ENCODE results near the gene RBM4.
A peak's percentile ranks its signal among the peaks of the same experiment; 100 is the strongest.
"Not testable (repeated sequence)": the region's sequence is repeated elsewhere in the genome, so short reads cannot be mapped to it uniquely, and the experiment has no call there.

The RBM4 gene

GRCh38 chr11:66638177-66639065 is at the start of gene RBM4:
RBM4 (plus strand) TSS chr11:66638703; CDS start chr11:66639712, 1,009 bp downstream.
- peak; percentile 97 for DNase-seq

- DNase-seq, result not testable (repeated sequence)
Measured at GRCh38 chr11:66589315-66589714, 49.2 kb upstream of the RBM4 start.

GRCh38 chr11:66589996-66590675 is 48.4 kb upstream of the RBM4 start:
- DNase-seq, result no peak

- DNase-seq, result no peak
Measured at GRCh38 chr11:66591175-66591574, 47.3 kb upstream of the RBM4 start.

GRCh38 chr11:66592457-66593302 is 45.8 kb upstream of the RBM4 start, which contains the start of the genes CCDC87 and CCS:
CCDC87 (minus strand) TSS chr11:66593063; CDS start chr11:66593015, 48 bp downstream.
CCS (plus strand) TSS chr11:66593185; CDS start chr11:66593262, 77 bp downstream.
- peak; percentile 82 for DNase-seq

GRCh38 chr11:66593303-66593635 is 45.2 kb upstream of the RBM4 start:
- no peak for DNase-seq

GRCh38 chr11:66593650-66594049 is 44.9 kb upstream of the RBM4 start:
- no peak for DNase-seq

- no peak for DNase-seq
Measured at GRCh38 chr11:66595245-66595904, 43.1 kb upstream of the RBM4 start.

GRCh38 chr11:66598993-66599392 is 39.5 kb upstream of the RBM4 start:
- DNase-seq, result no peak

- DNase-seq, result no peak
Measured at GRCh38 chr11:66600219-66600618, 38.3 kb upstream of the RBM4 start.

- DNase-seq, result no peak
Measured at GRCh38 chr11:66600631-66601233, 37.8 kb upstream of the RBM4 start.

GRCh38 chr11:66603072-66603471 is 35.4 kb upstream of the RBM4 start:
- DNase-seq, result no peak

- DNase-seq, result no peak
Measured at GRCh38 chr11:66604155-66604554, 34.3 kb upstream of the RBM4 start.

- DNase-seq, result not testable (repeated sequence)
Measured at GRCh38 chr11:66606608-66607007, 31.9 kb upstream of the RBM4 start.

- no peak for DNase-seq
Measured at GRCh38 chr11:66607126-66607834, 31.2 kb upstream of the RBM4 start.

GRCh38 chr11:66609721-66610617 is 28.5 kb upstream of the RBM4 start:
- no peak for DNase-seq

GRCh38 chr11:66612458-66612857 is 26.0 kb upstream of the RBM4 start:
- no peak for DNase-seq

- DNase-seq, result no peak
Measured at GRCh38 chr11:66614073-66614472, 24.4 kb upstream of the RBM4 start.

- peak; percentile 96 for DNase-seq
Measured at GRCh38 chr11:66616379-66617154, 21.9 kb upstream of the RBM4 start, which contains the start of gene RBM14. RBM14 (plus strand) TSS chr11:66616630; CDS start chr11:66616721, 91 bp downstream.
